ENCODE data around the gene GFER. TPM values are rescaled to one million over a fixed set of nuclear protein-coding genes. Genes with fewer than 3 reads are reported as not detected.

The GFER gene
- total RNA-seq, 2 donors from 2014 or later = 13.2 to 35.9 TPM

GRCh38 chr16:1940273-1941161 lies 43.5 kb upstream of the GFER start:
- peak overlapping the region; percentile 81 to 95 (median 94) for H3K27ac ChIP-seq
- H3K36me3 ChIP-seq (replicated peaks in 1 of 2; ENCODE audit: insufficient read depth in 1 of 2, low read depth in 2 of 2) = peaks cover 6 to 8% of the 10 kb centered on the region in 2 donors
- H3K27me3 ChIP-seq = no peaks in the 10 kb centered on the region
- H3K4me3 ChIP-seq = no peak overlapping the region
- DNase-seq (peak; percentile 93 to 98 (median 97)), ATAC-seq (peak; percentile 72)
- whole genome bisulfite sequencing, 2 donors = 42 to 49% methylated on average over 15 to 23 of the region's 23 CpGs
- TF ChIP-seq CTCF (IDR thresholded peaks at IDR 0.05) (peak in 1 of 7 experiments; percentile 1), POLR2A (IDR thresholded peaks at IDR 0.05) (peak; percentile 73 to 92 (median 89))
- intact Hi-C loops (cut with DNase I) = no loop called here
- H3K4me1 ChIP-seq = peaks cover 57% of the 10 kb centered on the region
- no peaks in the 10 kb centered on the region for H3K9me3 ChIP-seq

GRCh38 chr16:1941162-1942046 lies 42.6 kb upstream of the GFER start:
- peak; percentile 73 to 77 (median 76) for DNase-seq
- peak in 1 of 3 donors; percentile 52 for TF ChIP-seq POLR2A (IDR thresholded peaks at IDR 0.05)
- peak in 6 of 7 experiments; percentile 25 to 71 (median 54) for TF ChIP-seq CTCF (IDR thresholded peaks at IDR 0.05)
- WGBS, 2 donors = 45 to 56% methylated on average over 8 to 30 of the region's 30 CpGs
- Histone ChIP-seq H3K27me3 (no peaks in the 10 kb centered on the region), H3K4me1 (peaks cover 54% of the 10 kb centered on the region), H3K4me3 (peak overlapping the region in 1 of 2 donors; percentile 63), H3K27ac (peak overlapping the region; percentile 81 to 95 (median 94)), H3K9me3 (no peaks in the 10 kb centered on the region), H3K36me3 (replicated peaks in 1 of 2; ENCODE audit: insufficient read depth in 1 of 2, low read depth in 2 of 2) (peaks cover 6 to 8% of the 10 kb centered on the region in 2 donors)
- intact Hi-C loops (cut with DNase I) = no loop called here
- ATAC-seq = peak; percentile 13

- peak overlapping the region; percentile 63 to 65 for H3K4me3 ChIP-seq
- H3K36me3 ChIP-seq (replicated peaks in 1 of 2; ENCODE audit: insufficient read depth in 1 of 2, low read depth in 2 of 2) = peaks cover 6 to 8% of the 10 kb centered on the region in 2 donors
- peaks cover 52% of the 10 kb centered on the region for H3K4me1 ChIP-seq
- H3K9me3 ChIP-seq = no peaks in the 10 kb centered on the region
- intact Hi-C loops (cut with DNase I) = no loop called here
- DNase-seq (peak; percentile 68 to 79 (median 72)), ATAC-seq (peak; percentile 14)
- peak overlapping the region; percentile 81 to 95 (median 94) for H3K27ac ChIP-seq
- 7 to 20% methylated on average over 1 to 17 of the region's 17 CpGs for WGBS, 2 donors
- peak; percentile 21 to 69 (median 67) for TF ChIP-seq POLR2A (IDR thresholded peaks at IDR 0.05)
- no peak for TF ChIP-seq CTCF (IDR thresholded peaks at IDR 0.05)
- no peaks in the 10 kb centered on the region for H3K27me3 ChIP-seq
Observed at GRCh38 chr16:1942047-1942809, 41.8 kb upstream of the GFER start.

Data from body of pancreas (tissue), 4 donors.